ENCODE measurements around the gene SERAC1. TPM values are rescaled to one million over a fixed set of nuclear protein-coding genes. Genes with fewer than 3 reads are reported as not detected.

SERAC1 gene
- total RNA-seq, 4 donors from 2014 or later: 14.9 to 17.6 (median 17.0) TPM

GRCh38 chr6:158143700-158144099 is 24.4 kb downstream of the SERAC1 start:
- H3K27ac ChIP-seq: no peak overlapping the region
- intact Hi-C loops (cut with DNase I): no loop called here
- no peak overlapping the region for H3K4me3 ChIP-seq (replicated peaks in 1 of 3)
- 66 to 75% methylated on average over 1 of the region's 1 CpG for WGBS, 2 donors
- H3K36me3 ChIP-seq: peaks cover 3 to 21% of the 10 kb centered on the region in 2 donors
- TF ChIP-seq, protein P1, sequence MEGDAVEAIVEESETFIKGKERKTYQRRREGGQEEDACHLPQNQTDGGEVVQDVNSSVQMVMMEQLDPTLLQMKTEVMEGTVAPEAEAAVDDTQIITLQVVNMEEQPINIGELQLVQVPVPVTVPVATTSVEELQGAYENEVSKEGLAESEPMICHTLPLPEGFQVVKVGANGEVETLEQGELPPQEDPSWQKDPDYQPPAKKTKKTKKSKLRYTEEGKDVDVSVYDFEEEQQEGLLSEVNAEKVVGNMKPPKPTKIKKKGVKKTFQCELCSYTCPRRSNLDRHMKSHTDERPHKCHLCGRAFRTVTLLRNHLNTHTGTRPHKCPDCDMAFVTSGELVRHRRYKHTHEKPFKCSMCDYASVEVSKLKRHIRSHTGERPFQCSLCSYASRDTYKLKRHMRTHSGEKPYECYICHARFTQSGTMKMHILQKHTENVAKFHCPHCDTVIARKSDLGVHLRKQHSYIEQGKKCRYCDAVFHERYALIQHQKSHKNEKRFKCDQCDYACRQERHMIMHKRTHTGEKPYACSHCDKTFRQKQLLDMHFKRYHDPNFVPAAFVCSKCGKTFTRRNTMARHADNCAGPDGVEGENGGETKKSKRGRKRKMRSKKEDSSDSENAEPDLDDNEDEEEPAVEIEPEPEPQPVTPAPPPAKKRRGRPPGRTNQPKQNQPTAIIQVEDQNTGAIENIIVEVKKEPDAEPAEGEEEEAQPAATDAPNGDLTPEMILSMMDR (IDR thresholded peaks at IDR 0.05): no peak
- TF ChIP-seq POLR2A (IDR thresholded peaks at IDR 0.05): no peak
- no peaks in the 10 kb centered on the region for H3K9me3 ChIP-seq
- H3K27me3 ChIP-seq: no peaks in the 10 kb centered on the region
- DNase-seq: no peak
- H3K4me1 ChIP-seq: no peaks in the 10 kb centered on the region

DNA sequence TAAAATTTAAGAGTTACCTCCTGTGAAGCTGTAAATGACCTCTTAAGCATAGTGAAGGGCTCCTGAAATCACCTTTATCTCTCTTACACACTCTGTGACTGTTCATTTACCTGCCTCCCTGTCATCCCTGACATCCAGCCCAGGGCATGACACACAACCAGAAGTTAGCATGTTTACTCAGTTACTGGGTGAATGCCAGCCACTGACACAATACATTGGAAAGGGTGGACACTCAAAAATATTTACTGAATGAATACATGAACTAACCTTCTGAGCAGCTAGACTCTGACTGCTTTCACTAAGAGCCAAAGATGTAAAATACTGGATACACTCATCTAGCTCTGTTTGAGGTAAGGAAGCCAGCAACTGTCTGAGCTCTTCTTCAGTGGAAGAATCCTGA is 25.3 kb downstream of the SERAC1 start:
- TF ChIP-seq, protein P1 (IDR thresholded peaks at IDR 0.05): no peak
- no peak for TF ChIP-seq POLR2A (IDR thresholded peaks at IDR 0.05)
- no peak for DNase-seq
- H3K4me3 ChIP-seq (replicated peaks in 1 of 3): no peak overlapping the region
- no peaks in the 10 kb centered on the region for H3K9me3 ChIP-seq
- H3K27me3 ChIP-seq: no peaks in the 10 kb centered on the region
- no peaks in the 10 kb centered on the region for H3K4me1 ChIP-seq
- intact Hi-C loops (cut with DNase I): no loop called here
- peaks cover 3 to 21% of the 10 kb centered on the region in 2 donors for H3K36me3 ChIP-seq
- H3K27ac ChIP-seq: no peak overlapping the region

- Histone ChIP-seq H3K4me3 (replicated peaks in 1 of 3) (no peak overlapping the region), H3K36me3 (no peaks in the 10 kb centered on the region), H3K27me3 (no peaks in the 10 kb centered on the region), H3K27ac (no peak overlapping the region), H3K4me1 (no peaks in the 10 kb centered on the region), H3K9me3 (no peaks in the 10 kb centered on the region)
- no peak for DNase-seq
- intact Hi-C loops (cut with DNase I): no loop called here
- no peak for TF ChIP-seq POLR2A (IDR thresholded peaks at IDR 0.05)
- TF ChIP-seq, protein P1 (IDR thresholded peaks at IDR 0.05): peak in 3 of 6 experiments; percentile 20 to 27 (median 25)
- WGBS, 2 donors: 43 to 57% methylated on average over 1 of the region's 1 CpG
Observed at GRCh38 chr6:158131926-158132325, 36.1 kb downstream of the SERAC1 start.

GRCh38 chr6:158125271-158125670 is 42.8 kb downstream of the SERAC1 start:
- no peaks in the 10 kb centered on the region for H3K27me3 ChIP-seq
- TF ChIP-seq, protein P1 (IDR thresholded peaks at IDR 0.05): no peak
- TF ChIP-seq POLR2A (IDR thresholded peaks at IDR 0.05): no peak
- peaks cover 0 to 2% of the 10 kb centered on the region in 2 donors for H3K36me3 ChIP-seq
- WGBS, 2 donors: 97 to 100% methylated on average over 2 of the region's 2 CpGs
- no peak for DNase-seq
- intact Hi-C loops (cut with DNase I): no loop called here
- no peak overlapping the region for H3K27ac ChIP-seq
- no peaks in the 10 kb centered on the region for H3K9me3 ChIP-seq
- no peaks in the 10 kb centered on the region for H3K4me1 ChIP-seq
- no peak overlapping the region for H3K4me3 ChIP-seq (replicated peaks in 1 of 3)

- 96 to 100% methylated on average over 1 of the region's 1 CpG for WGBS, 2 donors
- Histone ChIP-seq H3K27me3 (no peaks in the 10 kb centered on the region), H3K4me3 (replicated peaks in 1 of 3) (no peak overlapping the region), H3K4me1 (no peaks in the 10 kb centered on the region), H3K27ac (no peak overlapping the region), H3K9me3 (no peaks in the 10 kb centered on the region), H3K36me3 (peaks cover 0 to 2% of the 10 kb centered on the region in 2 donors)
- no peak for DNase-seq
- intact Hi-C loops (cut with DNase I): no loop called here
- TF ChIP-seq POLR2A (IDR thresholded peaks at IDR 0.05): no peak
- TF ChIP-seq, protein P1 (IDR thresholded peaks at IDR 0.05): no peak
Observed at GRCh38 chr6:158124288-158124687, 43.8 kb downstream of the SERAC1 start.
